K562 (cell line): ENCODE measurements around the gene C1D. TPM values are rescaled to one million over a fixed set of nuclear protein-coding genes. Genes with fewer than 3 reads are reported as not detected.
A peak's percentile ranks its signal among the peaks of the same experiment; 100 is the strongest.

ENCODE experiments used
- ARHGAP35 ChIP-seq: fragments of 450-650 bp; IDR thresholded peaks from 2 replicates; pipeline ENCODE4 v1.6.1; 2018; ENCODE audit not compliant: partially characterized antibody
- HDAC3 ChIP-seq: fragments of 450-650 bp; IDR thresholded peaks from 2 replicates; pipeline ENCODE4 v1.6.1; 2018; ENCODE audit warnings: borderline replicate concordance, mild to moderate bottlenecking, moderate library complexity; ENCODE audit not compliant: partially characterized antibody
- MEF2D ChIP-seq: conservative IDR thresholded peaks from 2 replicates; pipeline ENCODE4 v1.6.1; 2016; ENCODE audit warnings: low read depth, missing genetic modification characterization, missing compliant biosample characterization
- SMAD1 ChIP-seq: fragments of 150-350 bp; IDR thresholded peaks from 2 replicates; pipeline ENCODE4 v1.6.1; 2014; ENCODE audit warnings: low read length, low read depth; ENCODE audit not compliant: partially characterized antibody
- polyA plus RNA-seq, 8 experiments: library from polyadenylated mRNA; depleted of rRNA in 4 of 8; stranded (reverse) in 5 of 8; unstranded in 3 of 8; fragments of >200 nt; fragmentation: Nextera tagmentation in 2 of 8; fragmentation: Illumina TruSeq in 1 of 8; extraction: Ambion mirVana in 2 of 8; extraction: Trizol in 1 of 8; gene quantifications; 2 replicates each; pipeline versions ENCODE4 v1.2.1 to v1.2.3, GENCODE V29; 2011 to 2014; ENCODE audit warnings: inconsistent platforms in 1 of 8, missing spikeins in 1 of 8
- total RNA-seq, 7 experiments: library from RNA; depleted of rRNA in 6 of 7; stranded (reverse); fragments of >200 nt in 6 of 7; fragmentation: Illumina TruSeq in 2 of 7; extraction: Trizol in 2 of 7; gene quantifications; 2 replicates each; pipeline versions ENCODE4 v1.2.1 to v1.2.3, GENCODE V29; 2011 to 2021; ENCODE audit warnings: low replicate concordance in 1 of 7
- TF ChIP-seq, protein P1 (sequence below): sonication (generic); formaldehyde crosslinking; IDR thresholded peaks from 2 replicates; pipeline ENCODE4 v1.8.0; 2022; ENCODE audit warnings: missing genetic modification reagents, mild to moderate bottlenecking, moderate library complexity, borderline replicate concordance
- TF ChIP-seq, protein P2 (sequence below): fragments of 250-450 bp; sonication (Bioruptor Pico); IDR thresholded peaks from 2 replicates; pipeline ENCODE4 v1.5.0; 2021; ENCODE audit warnings: mild to moderate bottlenecking, moderate library complexity
- TF ChIP-seq, protein P3 (sequence below): fragments of 250-450 bp; sonication (Bioruptor Pico); IDR thresholded peaks from 2 replicates; pipeline ENCODE4 v1.9.0; 2021; ENCODE audit warnings: mild to moderate bottlenecking

Gene C1D
- total and polyA plus RNA-seq, 9 of the 15 experiments (the other 6 are each of a cell fraction or from before 2014, with no cell fraction given) = 33.2 to 123 (median 56.5) TPM

DNA sequence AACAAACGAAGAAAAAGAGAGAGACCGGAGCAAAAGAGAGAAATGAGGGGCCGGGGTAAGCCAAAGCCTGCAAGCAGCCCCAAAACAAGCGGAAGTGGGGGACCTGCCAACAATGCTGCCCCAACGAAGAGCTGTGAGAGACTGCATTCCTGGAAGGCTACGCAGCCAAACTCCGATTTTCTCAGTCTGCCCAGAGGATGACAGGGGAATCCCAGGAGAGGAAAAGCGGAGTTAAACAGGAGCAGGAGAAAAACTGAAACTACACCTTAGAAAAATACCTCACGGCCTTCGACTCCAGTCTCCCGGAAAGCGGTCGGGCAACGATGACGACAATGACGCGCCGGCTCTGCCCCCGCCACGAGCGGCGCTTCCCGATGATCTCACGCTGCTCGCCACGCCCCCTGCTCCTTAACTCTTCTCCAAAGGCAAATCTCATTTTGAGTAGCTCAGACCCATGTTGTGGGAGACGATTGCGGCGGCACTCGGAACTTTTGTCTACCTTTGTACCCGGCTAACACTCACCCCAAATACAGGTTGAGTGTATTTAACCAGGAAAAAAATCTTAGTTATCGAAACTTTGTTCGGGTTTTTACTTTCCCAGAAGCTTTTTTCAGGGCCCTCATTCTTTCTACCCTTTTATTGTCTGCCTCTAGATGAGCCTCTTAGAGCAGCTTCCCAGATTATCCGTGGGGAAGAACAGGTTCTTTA lies at the start of gene C1D (continued):
- TF ChIP-seq, protein P1, sequence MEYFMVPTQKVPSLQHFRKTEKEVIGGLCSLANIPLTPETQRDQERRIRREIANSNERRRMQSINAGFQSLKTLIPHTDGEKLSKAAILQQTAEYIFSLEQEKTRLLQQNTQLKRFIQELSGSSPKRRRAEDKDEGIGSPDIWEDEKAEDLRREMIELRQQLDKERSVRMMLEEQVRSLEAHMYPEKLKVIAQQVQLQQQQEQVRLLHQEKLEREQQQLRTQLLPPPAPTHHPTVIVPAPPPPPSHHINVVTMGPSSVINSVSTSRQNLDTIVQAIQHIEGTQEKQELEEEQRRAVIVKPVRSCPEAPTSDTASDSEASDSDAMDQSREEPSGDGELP = no peak; the same call in 1 of the 2 replicates
- TF ChIP-seq, protein P2, sequence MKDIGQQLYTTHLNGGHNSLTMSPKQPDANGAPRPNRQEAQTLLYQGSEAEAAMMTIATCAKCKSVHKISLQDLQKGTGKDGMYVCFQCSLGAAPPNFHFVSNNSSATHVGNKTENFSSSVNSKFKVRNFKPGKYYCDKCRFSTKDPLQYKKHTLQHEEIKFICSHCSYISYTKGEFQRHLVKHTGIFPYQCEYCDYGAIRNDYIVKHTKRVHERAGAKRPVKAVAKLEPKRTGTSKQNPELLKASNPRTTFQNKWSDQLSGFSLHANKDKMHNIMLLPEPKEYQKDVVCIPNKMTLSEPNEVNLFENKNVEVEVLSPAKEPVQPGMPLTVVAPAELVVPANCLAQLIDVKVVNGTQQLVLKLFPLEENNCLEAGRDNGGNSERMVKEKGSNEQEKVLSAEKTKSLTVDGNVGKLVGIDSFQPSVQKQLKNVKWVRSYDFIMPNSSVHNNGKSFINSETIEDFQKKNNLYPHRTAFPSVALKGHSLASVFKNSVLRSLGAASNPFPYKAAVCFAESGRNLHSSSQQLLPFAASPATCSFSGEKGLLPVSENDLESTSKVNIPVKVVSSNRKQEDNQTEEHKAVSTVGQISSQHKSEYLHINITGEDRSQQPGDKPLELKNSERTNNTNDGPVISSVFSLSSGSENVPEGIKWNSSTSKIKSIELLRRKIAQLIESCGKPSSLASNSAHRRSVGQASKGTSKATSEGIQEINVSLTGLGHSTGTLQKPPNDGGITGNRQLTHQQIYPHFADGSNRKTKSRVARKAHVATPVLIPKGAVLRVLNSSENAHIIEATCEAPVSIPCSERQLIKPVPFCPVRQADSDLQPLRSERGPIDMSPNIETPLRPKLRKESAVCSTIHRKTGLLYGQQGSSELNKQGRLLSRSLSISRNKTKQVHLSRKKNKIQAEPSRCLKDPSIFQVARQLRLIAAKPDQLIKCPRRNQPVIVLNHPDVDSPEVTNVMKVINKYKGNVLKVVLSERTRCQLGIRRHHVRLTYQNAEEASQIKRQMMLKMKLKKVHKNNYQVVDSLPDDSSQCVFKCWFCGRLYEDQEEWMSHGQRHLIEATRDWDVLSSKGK (CRISPR knock-in tag) = no peak
- TF ChIP-seq SMAD1 (peak; percentile 87), HDAC3 (no peak), MEF2D (tag) (no peak), ARHGAP35 (no peak)
- TF ChIP-seq, protein P3, sequence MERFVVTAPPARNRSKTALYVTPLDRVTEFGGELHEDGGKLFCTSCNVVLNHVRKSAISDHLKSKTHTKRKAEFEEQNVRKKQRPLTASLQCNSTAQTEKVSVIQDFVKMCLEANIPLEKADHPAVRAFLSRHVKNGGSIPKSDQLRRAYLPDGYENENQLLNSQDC = no peak
